BJ (cell line): ENCODE data around the gene MEIG1. TPM values are rescaled to one million over a fixed set of nuclear protein-coding genes. Genes with fewer than 3 reads are reported as not detected.
A peak's percentile ranks its signal among the peaks of the same experiment; 100 is the strongest.

Experiments
- CTCF ChIA-PET: fragments of 350-600 bp; formaldehyde crosslinking; extraction: SDS; loops from one replicate; lab custom pipeline; 2021; ENCODE audit warnings: antibody characterized with exemption, inconsistent platforms; lab: Yijun Ruan, JAX
- POLR2A ChIA-PET: fragments of 300-600 bp; sonication (Branson Sonifier 250); formaldehyde crosslinking; extraction: SDS; loops from one replicate; lab custom pipeline; 2021; ENCODE audit warnings: antibody characterized with exemption; lab: Charles Lee
- DNase-seq: peaks from one replicate; pipeline ENCODE4 v3.0.0-alpha.2; 2011; ENCODE audit warnings: low read depth
- H3K27me3 ChIP-seq: 2 replicates; pipeline ENCODE4 v1.6.0; 2011; ENCODE audit warnings: low read length; ENCODE audit not compliant: control insufficient read depth, insufficient read depth
- H3K36me3 ChIP-seq: 2 replicates; pipeline ENCODE4 v1.5.1; 2011; ENCODE audit warnings: low read length; ENCODE audit not compliant: control insufficient read depth, insufficient read depth
- H3K4me3 ChIP-seq: 2 replicates; pipeline ENCODE4 v1.5.1; 2011; ENCODE audit warnings: low read depth, mild to moderate bottlenecking, control low read depth, low read length
- CTCF ChIP-seq: IDR thresholded peaks from 2 replicates; pipeline ENCODE4 v1.5.1; 2011; ENCODE audit warnings: low read depth, mild to moderate bottlenecking, control low read depth, inconsistent platforms, low read length, moderate library complexity; ENCODE audit not compliant: insufficient read depth
- polyA plus RNA-seq: library from polyadenylated mRNA; depleted of rRNA; stranded (reverse); fragments of >200 nt; gene quantifications from 2 replicates; pipeline ENCODE4 v1.2.3, GENCODE V29; 2011

Gene MEIG1
- polyA plus RNA-seq, 1 experiment = not detected

GRCh38 chr10:14949291-14949690 is 9.9 kb upstream of the MEIG1 start:
- Histone ChIP-seq H3K27me3 (no peaks in the 10 kb centered on the region), H3K4me3 (no peak overlapping the region), H3K36me3 (peaks cover 2% of the 10 kb centered on the region)
- ChIA-PET POLR2A (no interaction called here), CTCF (interaction anchor here (0.8 to 1.6 kb wide), 2 partner anchors 46 to 157 kb away, joined by 3 to 4 read pairs; no protein-coding TSS in a partner anchor)
- no peak for TF ChIP-seq CTCF
- DNase-seq = no peak

- H3K36me3 ChIP-seq = no peaks in the 10 kb centered on the region
- no peak for DNase-seq
- H3K27me3 ChIP-seq = no peaks in the 10 kb centered on the region
- POLR2A ChIA-PET = no interaction called here
- CTCF ChIA-PET = interaction anchor here (0.7 to 1.3 kb wide), 4 partner anchors 47 to 307 kb away, joined by 3 to 4 read pairs (median 4); no protein-coding TSS in a partner anchor
- H3K4me3 ChIP-seq = peak overlapping the region; percentile 74
- peak; percentile 23; the same call in 1 of the 2 replicates for TF ChIP-seq CTCF
Observed at GRCh38 chr10:14952851-14953423, 6.3 kb upstream of the MEIG1 start.

- Histone ChIP-seq H3K4me3 (peak overlapping the region; percentile 74), H3K27me3 (no peaks in the 10 kb centered on the region), H3K36me3 (no peaks in the 10 kb centered on the region)
- 0 out of 2 replicates have a peak, but pooled peaks have one; percentile 16 for TF ChIP-seq CTCF
- ChIA-PET POLR2A (interaction anchor here (0.9 kb wide), 1 partner anchor 161 kb away, joined by 12 read pairs; no protein-coding TSS in a partner anchor), CTCF (interaction anchor here (0.7 to 1.3 kb wide), 4 partner anchors 51 to 306 kb away, joined by 3 to 4 read pairs (median 4); no protein-coding TSS in a partner anchor)
- DNase-seq = no peak
Observed at GRCh38 chr10:14953424-14954000, 5.7 kb upstream of the MEIG1 start.

- CTCF ChIA-PET = interaction anchor here (1.1 kb wide), 1 partner anchor 213 kb away, joined by 3 read pairs; no protein-coding TSS in a partner anchor
- Histone ChIP-seq H3K36me3 (no peaks in the 10 kb centered on the region), H3K4me3 (peak within 1 kb of the TSS; percentile 74), H3K27me3 (no peaks in the 10 kb centered on the region)
- TF ChIP-seq CTCF = no peak
- peak; percentile 64 for DNase-seq
- POLR2A ChIA-PET = interaction anchor here (0.7 to 0.9 kb wide), 2 partner anchors 49 to 160 kb away, joined by 3 to 12 read pairs; no protein-coding TSS in a partner anchor
Observed at GRCh38 chr10:14954001-14954770, 5.0 kb upstream of the MEIG1 start, which contains the start of gene DCLRE1C. DCLRE1C (minus strand) TSS chr10:14954096; CDS start chr10:14954010, 86 bp downstream.

GRCh38 chr10:14954934-14955333 is 4.3 kb upstream of the MEIG1 start:
- Histone ChIP-seq H3K36me3 (no peaks in the 10 kb centered on the region), H3K4me3 (no peak overlapping the region), H3K27me3 (no peaks in the 10 kb centered on the region)
- DNase-seq = no peak
- ChIA-PET POLR2A (interaction anchor here (0.7 kb wide), 1 partner anchor 49 kb away, joined by 3 read pairs; no protein-coding TSS in a partner anchor), CTCF (no interaction called here)
- no peak for TF ChIP-seq CTCF
